Activated naive CD4-positive, alpha-beta T cell treated with anti-CD3 and anti-CD28 coated beads for 36 hours (primary cell): Measurements from ENCODE around the gene MOXD1. TPM values are rescaled to one million over a fixed set of nuclear protein-coding genes. Genes with fewer than 3 reads are reported as not detected.

Experiments used
- CTCF ChIA-PET: fragments of 350-600 bp; sonication (Branson Sonifier 250); formaldehyde crosslinking; loops from one replicate; lab custom pipeline; 2021; ENCODE audit warnings: antibody characterized with exemption; lab: Charles Lee
- DNase-seq: peaks from one replicate; pipeline ENCODE4 v3.0.0-alpha.2; 2020
- H3K27ac Mint-ChIP-seq: one replicate; pipeline ENCODE4 v1.8.0; 2021; ENCODE audit warnings: mild to moderate bottlenecking, mixed read lengths
- H3K27me3 Mint-ChIP-seq: one replicate; pipeline ENCODE4 v1.8.0; 2021; ENCODE audit warnings: low read depth, mixed read lengths
- H3K36me3 Mint-ChIP-seq: one replicate; pipeline ENCODE4 v1.8.0; 2021; ENCODE audit warnings: low read depth, mixed read lengths
- H3K4me1 Mint-ChIP-seq: one replicate; pipeline ENCODE4 v1.8.0; 2021; ENCODE audit warnings: low read depth, mixed read lengths
- H3K4me3 Mint-ChIP-seq: one replicate; pipeline ENCODE4 v1.8.0; 2021; ENCODE audit warnings: mild to moderate bottlenecking, moderate library complexity, mixed read lengths
- H3K9me3 Mint-ChIP-seq: one replicate; pipeline ENCODE4 v1.8.0; 2021; ENCODE audit warnings: mixed read lengths
- intact Hi-C: fragments of 100-400 bp; cut with micrococcal nuclease; formaldehyde crosslinking; loops from one replicate; pipeline ENCODE4 v1.15.1; 2023
- total RNA-seq, 2 experiments: library from RNA; stranded (reverse); gene quantifications; one replicate each; pipeline ENCODE4 v1.2.3, GENCODE V29; 2021

The MOXD1 gene
- total RNA-seq: not detected

DNA sequence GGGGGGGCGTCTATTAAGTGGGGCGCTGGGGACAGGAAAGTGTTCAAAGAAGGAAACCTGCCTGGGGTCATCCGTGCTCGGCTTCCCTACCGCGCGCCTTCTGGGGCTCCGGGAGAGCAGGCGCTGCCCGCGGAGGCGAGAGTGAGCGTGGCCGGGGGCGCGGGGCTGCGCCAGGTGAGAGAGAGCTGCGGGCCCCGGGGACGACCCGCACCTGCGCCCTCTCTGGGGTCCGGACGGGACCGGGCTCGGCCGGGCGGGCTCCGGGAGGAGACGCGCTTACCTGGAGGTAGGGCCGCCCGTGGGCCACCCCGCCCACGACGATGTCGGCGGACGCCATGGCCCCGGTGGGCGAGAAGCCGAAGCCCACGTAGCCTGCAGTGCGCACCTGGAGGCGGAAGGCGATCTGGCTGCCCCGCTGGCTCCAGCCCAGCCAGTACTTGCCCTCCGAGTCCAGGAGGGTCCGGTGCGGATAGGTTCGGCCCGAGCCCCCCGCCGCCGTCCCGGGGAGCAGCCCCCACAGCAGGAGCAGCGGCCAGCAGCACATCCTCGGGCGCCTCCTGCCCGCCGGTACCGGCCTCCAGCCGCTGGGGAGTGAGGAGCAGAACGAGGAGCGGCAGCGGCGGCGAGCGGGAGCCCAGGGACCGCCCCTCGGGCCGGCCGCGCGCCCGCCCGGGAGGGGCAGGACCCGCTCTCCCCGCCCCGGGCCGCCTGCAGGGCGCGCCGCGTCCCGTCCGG, at the start of gene MOXD1:
MOXD1 (minus strand) TSS at position 593 of the 735 bp plus-strand sequence; CDS start at position 544, 49 bp downstream.
- peaks cover 18% of the 10 kb centered on the region for H3K4me1 Mint-ChIP-seq
- peaks cover 52% of the 10 kb centered on the region for H3K27me3 Mint-ChIP-seq
- peak within 1 kb of the TSS; percentile 41 for H3K4me3 Mint-ChIP-seq
- intact Hi-C loops: loop anchor here (5.0 kb wide), 1 partner anchor 81 kb away; no protein-coding TSS in a partner anchor
- DNase-seq: peak; percentile 5
- no peaks in the 10 kb centered on the region for H3K9me3 Mint-ChIP-seq
- CTCF ChIA-PET: no interaction called here
- no peak within 1 kb of the TSS for H3K27ac Mint-ChIP-seq
- H3K36me3 Mint-ChIP-seq: no peaks in the 10 kb centered on the region

DNA sequence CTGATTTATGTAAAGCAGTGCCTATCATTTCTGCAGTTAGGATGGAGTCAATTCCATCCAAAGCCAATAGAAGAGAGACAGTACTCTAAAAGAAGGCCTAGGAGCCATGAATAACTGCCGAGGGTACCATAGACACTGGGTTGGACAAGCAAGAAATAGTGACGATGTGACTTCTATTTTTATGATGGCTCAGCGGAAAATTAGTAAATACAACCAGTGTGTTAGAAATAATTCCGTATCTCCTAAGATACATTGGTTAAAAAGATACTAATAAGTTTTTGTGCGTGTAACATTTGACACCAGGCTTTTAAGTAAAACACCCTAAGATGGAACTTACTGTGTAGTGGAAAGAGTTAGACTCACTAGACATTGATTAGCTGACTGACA, 45.6 kb upstream of the MOXD1 start:
- H3K4me1 Mint-ChIP-seq: no peaks in the 10 kb centered on the region
- no peak overlapping the region for H3K4me3 Mint-ChIP-seq
- peaks cover 13% of the 10 kb centered on the region for H3K36me3 Mint-ChIP-seq
- DNase-seq: no peak
- no peak overlapping the region for H3K27ac Mint-ChIP-seq
- intact Hi-C loops: no loop called here
- H3K9me3 Mint-ChIP-seq: peaks cover 15% of the 10 kb centered on the region
- CTCF ChIA-PET: interaction anchor here (0.6 to 1.5 kb wide), 2 partner anchors 54 to 167 kb away, joined by 3 read pairs; no protein-coding TSS in a partner anchor
- H3K27me3 Mint-ChIP-seq: no peaks in the 10 kb centered on the region

DNA sequence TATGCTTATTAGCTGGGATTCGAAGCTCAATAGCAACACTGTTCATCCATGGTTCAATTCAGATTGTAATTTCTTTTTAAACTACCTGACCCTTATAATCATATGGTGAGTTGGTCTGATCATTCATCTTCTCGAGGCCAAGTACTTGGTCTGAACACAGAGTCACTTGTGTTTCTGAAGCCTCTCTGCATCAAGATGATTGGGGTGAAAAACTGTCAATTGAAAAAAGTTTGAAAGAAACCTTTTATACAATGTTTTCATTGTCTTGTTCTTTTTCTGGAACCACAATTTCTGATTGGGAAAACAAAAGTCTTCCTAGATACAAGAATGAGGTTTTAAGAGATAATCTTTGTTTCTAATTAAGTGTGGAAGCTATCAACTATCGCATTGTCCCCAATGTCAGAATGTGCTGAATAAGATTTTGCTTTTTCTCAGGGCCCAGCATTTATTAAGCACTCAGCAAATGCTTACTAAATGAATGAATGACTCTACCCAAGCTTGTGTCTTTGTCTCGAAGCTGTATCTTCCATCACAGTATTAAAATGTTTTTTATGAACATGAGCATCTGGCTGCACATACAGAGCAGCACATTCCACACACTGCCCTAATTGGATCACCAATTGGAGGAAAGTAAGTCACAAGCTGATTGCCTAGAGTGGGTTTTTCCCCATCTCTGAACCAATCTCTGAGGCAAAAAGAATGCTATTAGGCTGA, 45.0 kb upstream of the MOXD1 start:
- CTCF ChIA-PET: interaction anchor here (0.6 to 1.5 kb wide), 2 partner anchors 54 to 166 kb away, joined by 3 read pairs; no protein-coding TSS in a partner anchor
- Mint-ChIP-seq H3K4me3 (no peak overlapping the region), H3K36me3 (peaks cover 9% of the 10 kb centered on the region), H3K9me3 (peaks cover 20% of the 10 kb centered on the region), H3K4me1 (no peaks in the 10 kb centered on the region), H3K27ac (no peak overlapping the region), H3K27me3 (no peaks in the 10 kb centered on the region)
- intact Hi-C loops: no loop called here
- DNase-seq: no peak

DNA sequence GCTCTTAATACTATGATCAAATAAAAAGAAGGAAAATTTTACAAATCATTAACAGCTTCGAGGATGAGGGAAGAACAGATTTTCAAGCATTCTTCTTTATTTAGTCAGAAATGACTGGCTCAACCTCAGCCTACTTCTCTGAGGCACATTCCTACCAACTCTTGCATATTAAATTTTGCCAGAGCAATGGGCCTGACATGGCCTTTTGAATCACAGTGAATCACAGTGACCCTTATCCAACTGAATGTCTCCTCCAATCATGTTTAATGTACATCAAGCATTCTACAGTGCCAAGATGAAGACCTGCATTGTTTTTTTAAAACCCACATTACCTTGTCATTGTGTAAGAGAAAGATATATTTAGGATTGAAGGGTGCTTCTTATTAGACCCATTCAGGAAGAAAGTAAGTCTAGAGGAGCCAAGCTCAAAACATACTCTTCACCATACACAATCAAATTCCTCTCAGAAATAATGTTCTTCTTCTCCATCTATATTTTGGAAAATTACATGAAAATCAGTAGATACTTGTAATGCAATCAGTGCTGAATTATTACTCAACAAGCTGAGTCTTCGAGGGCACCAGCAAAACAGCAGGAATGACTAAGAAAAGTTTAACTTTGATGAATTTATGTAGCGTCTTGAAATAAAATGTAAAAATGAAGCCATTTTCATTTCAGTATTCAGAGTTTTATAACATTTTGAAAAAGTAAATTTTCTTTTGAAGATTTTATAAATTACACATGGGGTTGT, 44.1 kb upstream of the MOXD1 start:
- H3K4me3 Mint-ChIP-seq: no peak overlapping the region
- intact Hi-C loops: no loop called here
- H3K4me1 Mint-ChIP-seq: no peaks in the 10 kb centered on the region
- CTCF ChIA-PET: no interaction called here
- no peaks in the 10 kb centered on the region for H3K27me3 Mint-ChIP-seq
- no peak overlapping the region for H3K27ac Mint-ChIP-seq
- DNase-seq: no peak
- H3K9me3 Mint-ChIP-seq: peaks cover 23% of the 10 kb centered on the region
- H3K36me3 Mint-ChIP-seq: peaks cover 1% of the 10 kb centered on the region

DNA sequence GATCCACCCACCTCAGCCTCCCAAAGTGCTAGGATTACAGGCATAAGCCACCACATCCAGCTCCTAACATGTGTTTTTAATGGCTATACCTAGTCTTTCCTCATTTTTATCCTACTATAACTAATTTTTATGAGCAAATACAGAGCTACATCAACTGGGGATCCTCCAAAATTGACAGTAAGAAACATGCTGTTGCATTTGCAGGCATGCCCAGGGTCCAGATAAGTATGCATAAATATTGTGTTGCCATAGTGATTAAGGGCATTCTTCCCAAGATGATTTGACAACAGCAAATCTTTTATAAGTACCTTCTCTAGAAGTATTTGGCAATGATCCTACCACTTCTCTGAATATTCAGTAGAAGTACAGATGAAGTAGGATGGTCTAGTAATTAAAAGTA, 41.9 kb upstream of the MOXD1 start:
- Mint-ChIP-seq H3K27ac (no peak overlapping the region), H3K9me3 (peaks cover 27% of the 10 kb centered on the region), H3K36me3 (no peaks in the 10 kb centered on the region), H3K4me1 (no peaks in the 10 kb centered on the region), H3K4me3 (no peak overlapping the region), H3K27me3 (no peaks in the 10 kb centered on the region)
- DNase-seq: no peak
- intact Hi-C loops: no loop called here
- CTCF ChIA-PET: no interaction called here

DNA sequence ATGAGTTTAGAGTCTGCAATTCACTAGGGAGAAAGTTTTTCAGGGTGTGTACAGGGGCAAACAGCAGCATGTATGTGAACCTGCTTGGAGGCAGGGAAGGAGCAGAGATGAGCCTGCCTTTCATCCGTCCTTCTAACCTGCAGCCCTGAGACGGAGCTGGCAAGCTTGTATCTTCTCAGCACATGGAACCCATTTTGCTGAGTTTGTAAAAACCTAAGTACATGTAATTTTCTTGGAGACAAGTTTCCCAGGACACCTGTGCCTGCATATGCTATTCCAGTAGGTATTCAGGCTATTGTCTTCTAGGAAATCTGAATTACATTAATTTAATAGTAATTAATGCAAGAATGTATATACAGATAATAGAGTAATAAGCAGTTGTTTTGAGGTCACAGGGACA, 28.8 kb upstream of the MOXD1 start:
- intact Hi-C loops: no loop called here
- CTCF ChIA-PET: interaction anchor here (1.0 kb wide), 1 partner anchor 150 kb away, joined by 3 read pairs; no protein-coding TSS in a partner anchor
- Mint-ChIP-seq H3K27me3 (peaks cover 35% of the 10 kb centered on the region), H3K27ac (no peak overlapping the region), H3K36me3 (no peaks in the 10 kb centered on the region), H3K4me3 (no peak overlapping the region), H3K4me1 (no peaks in the 10 kb centered on the region), H3K9me3 (no peaks in the 10 kb centered on the region)
- DNase-seq: no peak

DNA sequence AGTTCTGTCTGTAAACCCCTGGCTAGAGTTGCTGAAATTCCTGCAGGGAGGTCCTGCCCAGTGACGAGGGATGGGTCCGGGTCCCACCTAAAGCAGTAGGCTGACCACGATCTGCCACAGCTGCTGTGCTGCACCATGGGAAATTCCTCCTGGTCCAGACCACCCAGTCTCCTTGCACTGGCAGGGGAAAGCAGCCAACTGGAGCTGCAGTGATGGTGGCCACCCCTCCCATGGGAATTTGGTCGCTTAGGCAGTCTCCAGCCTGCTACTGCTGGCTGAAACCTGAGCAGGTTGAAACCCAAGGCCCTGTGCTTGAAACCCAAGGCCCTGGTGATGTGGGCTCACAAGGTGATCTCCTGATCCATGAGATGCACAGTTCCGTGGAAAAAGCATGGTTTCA, 23.9 kb upstream of the MOXD1 start:
- H3K4me3 Mint-ChIP-seq: no peak overlapping the region
- H3K27me3 Mint-ChIP-seq: peaks cover 21% of the 10 kb centered on the region
- peaks cover 24% of the 10 kb centered on the region for H3K9me3 Mint-ChIP-seq
- no peaks in the 10 kb centered on the region for H3K4me1 Mint-ChIP-seq
- no peak for DNase-seq
- H3K36me3 Mint-ChIP-seq: peaks cover 2% of the 10 kb centered on the region
- CTCF ChIA-PET: no interaction called here
- H3K27ac Mint-ChIP-seq: no peak overlapping the region
- intact Hi-C loops: no loop called here

DNA sequence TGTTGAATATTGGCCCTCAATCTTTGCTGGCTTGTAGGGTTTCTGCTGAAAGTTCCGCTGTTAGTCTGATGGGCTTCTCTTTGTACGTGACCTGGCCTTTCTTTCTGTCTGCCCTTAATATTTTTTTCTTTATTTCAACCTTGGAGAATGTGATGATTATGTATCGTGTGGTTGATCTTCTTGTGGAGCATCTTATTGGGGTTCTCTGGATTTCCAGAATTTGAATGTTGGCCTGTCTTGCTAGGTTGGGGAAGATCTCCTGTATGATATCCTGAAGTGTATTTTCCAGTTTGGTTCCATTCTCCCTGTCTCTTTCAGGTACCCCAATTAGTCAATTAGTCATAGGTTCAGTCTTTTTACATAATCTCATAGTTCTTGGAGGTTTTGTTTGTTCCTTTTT, 22.6 kb upstream of the MOXD1 start:
- Mint-ChIP-seq H3K4me3 (no peak overlapping the region), H3K27me3 (peaks cover 26% of the 10 kb centered on the region), H3K27ac (no peak overlapping the region), H3K4me1 (no peaks in the 10 kb centered on the region), H3K36me3 (peaks cover 2% of the 10 kb centered on the region), H3K9me3 (peaks cover 27% of the 10 kb centered on the region)
- intact Hi-C loops: no loop called here
- DNase-seq: no peak
- CTCF ChIA-PET: interaction anchor here (1.1 kb wide), 1 partner anchor 88 kb away, joined by 3 read pairs; no protein-coding TSS in a partner anchor

DNA sequence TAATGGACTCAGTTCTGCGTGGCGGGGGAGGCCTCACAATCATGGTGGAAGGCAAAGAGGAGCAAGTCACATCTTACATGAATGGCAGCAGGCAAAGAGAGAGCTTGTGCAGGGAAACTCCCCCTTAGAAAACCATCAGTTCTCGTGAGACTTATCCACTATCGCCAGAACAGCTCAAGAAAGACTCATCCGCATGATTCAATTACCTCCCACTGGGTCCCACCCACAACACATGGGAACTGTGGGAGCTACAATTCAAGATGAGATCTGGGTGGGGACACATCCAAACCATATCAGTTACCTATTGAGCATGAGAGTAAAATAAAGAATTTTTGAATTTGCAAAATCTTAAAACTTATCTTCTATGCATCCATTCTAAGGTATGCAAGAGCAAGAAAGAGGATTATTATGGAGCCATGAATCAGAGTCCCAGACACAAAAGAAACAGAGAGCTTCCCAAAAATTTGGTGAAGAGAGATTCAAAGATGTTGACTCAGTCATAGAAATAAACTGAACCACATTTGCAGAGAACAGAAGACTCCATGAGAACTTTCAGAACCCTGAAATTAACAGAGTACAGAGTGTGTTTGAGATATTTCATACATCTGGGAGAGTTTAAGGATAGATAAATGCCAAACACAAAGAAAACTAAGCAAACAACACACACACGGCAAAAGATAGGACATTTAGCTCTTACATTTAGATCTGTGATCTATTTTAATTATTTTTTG, 17.1 kb upstream of the MOXD1 start:
- intact Hi-C loops: no loop called here
- H3K9me3 Mint-ChIP-seq: peaks cover 31% of the 10 kb centered on the region
- H3K27me3 Mint-ChIP-seq: peaks cover 26% of the 10 kb centered on the region
- H3K27ac Mint-ChIP-seq: no peak overlapping the region
- H3K4me3 Mint-ChIP-seq: no peak overlapping the region
- DNase-seq: no peak
- CTCF ChIA-PET: no interaction called here
- H3K36me3 Mint-ChIP-seq: peaks cover 2% of the 10 kb centered on the region
- H3K4me1 Mint-ChIP-seq: no peaks in the 10 kb centered on the region

DNA sequence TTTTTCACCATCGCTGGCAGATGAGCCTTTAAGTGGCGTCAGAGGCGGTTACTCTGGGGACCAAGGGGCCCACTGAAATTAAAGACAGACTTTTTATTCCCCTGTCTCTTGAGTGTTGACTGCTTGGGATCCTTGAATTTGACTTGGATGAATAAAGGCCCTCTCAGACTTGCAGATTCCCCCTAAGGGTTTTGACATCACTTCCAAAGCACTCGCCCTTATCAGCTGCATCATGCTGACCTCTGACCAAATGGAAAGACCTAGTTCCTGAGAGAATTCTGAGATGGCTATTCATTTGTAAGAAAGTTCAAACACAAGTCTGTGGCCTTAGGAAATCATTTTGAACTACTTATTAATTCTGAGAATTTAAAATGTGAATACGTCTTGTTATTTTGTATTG, 13.5 kb upstream of the MOXD1 start:
- CTCF ChIA-PET: no interaction called here
- H3K36me3 Mint-ChIP-seq: no peaks in the 10 kb centered on the region
- no peaks in the 10 kb centered on the region for H3K4me1 Mint-ChIP-seq
- intact Hi-C loops: no loop called here
- H3K9me3 Mint-ChIP-seq: peaks cover 11% of the 10 kb centered on the region
- H3K27me3 Mint-ChIP-seq: peaks cover 27% of the 10 kb centered on the region
- no peak overlapping the region for H3K27ac Mint-ChIP-seq
- no peak for DNase-seq
- no peak overlapping the region for H3K4me3 Mint-ChIP-seq

DNA sequence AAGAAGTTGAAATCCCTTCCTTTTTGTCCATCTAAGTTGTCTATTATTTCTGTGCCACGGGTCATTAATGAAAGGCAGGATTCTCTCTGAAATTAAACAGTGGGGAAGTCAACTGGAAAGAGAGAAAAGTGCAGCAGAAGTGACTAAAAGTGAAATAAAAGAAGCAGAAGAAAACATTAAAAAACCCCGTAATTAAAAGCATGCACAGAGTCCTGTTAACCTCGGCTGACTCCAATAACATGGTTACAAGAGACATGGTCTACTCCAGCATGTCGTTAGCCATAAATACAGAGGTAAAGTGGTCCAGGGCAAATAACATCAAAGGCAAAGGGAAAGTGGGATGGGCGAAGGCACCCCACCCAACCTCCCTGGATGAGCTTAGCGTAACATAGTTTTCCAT, 13.0 kb upstream of the MOXD1 start:
- CTCF ChIA-PET: interaction anchor here (0.7 kb wide), 2 partner anchors 96 to 643 kb away, joined by 3 to 6 read pairs; no protein-coding TSS in a partner anchor
- intact Hi-C loops: no loop called here
- no peak overlapping the region for H3K27ac Mint-ChIP-seq
- no peaks in the 10 kb centered on the region for H3K4me1 Mint-ChIP-seq
- no peaks in the 10 kb centered on the region for H3K36me3 Mint-ChIP-seq
- no peak for DNase-seq
- peaks cover 9% of the 10 kb centered on the region for H3K9me3 Mint-ChIP-seq
- peaks cover 24% of the 10 kb centered on the region for H3K27me3 Mint-ChIP-seq
- no peak overlapping the region for H3K4me3 Mint-ChIP-seq

DNA sequence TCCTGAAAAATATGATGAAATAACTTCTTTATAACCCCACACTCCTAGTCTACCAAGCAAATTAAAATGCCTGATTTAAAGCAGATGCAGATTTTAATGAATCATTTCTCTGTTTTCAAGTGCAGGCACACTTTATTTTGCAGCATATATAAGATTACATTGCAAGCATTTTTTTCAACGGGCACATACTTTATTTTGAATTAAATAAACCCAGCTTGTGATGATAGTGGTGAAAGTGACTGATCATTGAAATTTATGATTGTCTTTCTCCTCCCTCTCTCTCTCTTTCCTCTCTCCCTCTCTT, 12.2 kb upstream of the MOXD1 start:
- no peak for DNase-seq
- Mint-ChIP-seq H3K4me3 (no peak overlapping the region), H3K27ac (no peak overlapping the region), H3K27me3 (peaks cover 24% of the 10 kb centered on the region), H3K36me3 (no peaks in the 10 kb centered on the region), H3K9me3 (peaks cover 9% of the 10 kb centered on the region), H3K4me1 (no peaks in the 10 kb centered on the region)
- intact Hi-C loops: no loop called here
- CTCF ChIA-PET: no interaction called here
